GM10847 (cell line): Measurements from ENCODE around the gene ITGB5.

Source experiments
- POLR2A ChIP-seq: IDR thresholded peaks from 2 replicates; pipeline ENCODE4 v1.6.1; 2011; ENCODE audit not compliant: insufficient read length; ENCODE audit errors: extremely low read depth

Gene ITGB5

GRCh38 chr3:124854009-124854408 lies 33.2 kb downstream of the ITGB5 start:
- no peak for TF ChIP-seq POLR2A

DNA sequence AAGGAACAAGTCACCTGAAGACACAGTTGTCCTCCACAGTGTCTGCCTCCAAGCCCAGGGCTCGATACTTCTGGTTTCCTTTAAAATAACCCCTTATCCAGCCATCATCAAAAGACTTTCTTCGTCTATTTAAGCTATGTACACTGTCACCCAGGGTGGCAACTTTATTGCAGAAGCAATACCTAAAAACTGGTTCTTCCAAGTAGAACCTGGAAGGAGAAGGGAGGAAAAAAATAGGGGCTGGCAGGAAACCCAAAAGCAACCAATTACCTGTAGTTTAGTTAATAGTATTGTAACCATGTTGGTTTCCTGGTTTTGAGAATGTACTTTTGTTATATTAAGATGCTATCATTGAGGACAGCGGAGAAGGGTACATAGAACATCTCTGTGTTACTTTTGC lies 33.7 kb downstream of the ITGB5 start:
- no peak for TF ChIP-seq POLR2A

DNA sequence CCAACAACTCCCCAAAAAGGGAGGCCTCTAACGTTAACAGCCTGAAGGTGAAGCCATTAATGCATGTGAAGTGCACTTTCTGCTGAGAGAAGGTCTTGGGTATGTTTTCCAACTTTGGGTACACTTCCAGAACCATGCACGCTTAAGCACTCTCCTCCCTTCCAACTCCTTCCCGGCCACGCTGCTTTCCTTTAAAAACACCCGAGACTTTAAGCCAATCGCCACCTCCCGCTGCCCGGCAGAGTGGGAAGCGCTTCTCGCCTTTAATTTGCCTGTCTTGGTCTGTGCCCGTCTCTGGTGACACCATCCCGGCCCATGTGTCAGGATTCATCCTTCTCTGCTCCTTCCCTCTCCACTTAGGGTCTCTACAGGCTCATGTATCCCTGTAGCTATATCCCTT lies 35.3 kb downstream of the ITGB5 start:
- TF ChIP-seq POLR2A = no peak

- TF ChIP-seq POLR2A = no peak
Observed at GRCh38 chr3:124851136-124851535, 36.0 kb downstream of the ITGB5 start.

DNA sequence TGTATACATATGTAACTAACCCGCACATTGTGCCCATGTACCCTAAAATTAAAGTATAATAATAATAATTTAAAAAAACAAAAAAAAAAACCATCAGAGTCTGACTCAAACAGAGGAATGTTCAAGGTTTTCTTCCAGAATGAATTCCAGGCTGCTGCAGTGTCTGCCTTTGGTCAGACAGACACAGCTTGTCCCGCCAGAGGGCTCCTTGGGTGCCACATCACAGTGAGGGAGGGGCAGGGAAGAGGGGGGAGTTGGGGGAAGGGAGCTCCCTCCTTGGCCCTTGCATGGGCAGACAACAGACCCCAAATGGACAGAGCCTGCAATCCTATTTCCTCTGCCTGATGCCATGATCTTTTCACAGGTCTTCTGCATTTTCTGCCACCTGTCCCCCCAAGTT lies 36.5 kb downstream of the ITGB5 start:
- TF ChIP-seq POLR2A = no peak

- TF ChIP-seq POLR2A = no peak
Observed at GRCh38 chr3:124850212-124850611, 37.0 kb downstream of the ITGB5 start.

GRCh38 chr3:124848300-124848699 lies 38.9 kb downstream of the ITGB5 start:
- no peak for TF ChIP-seq POLR2A

DNA sequence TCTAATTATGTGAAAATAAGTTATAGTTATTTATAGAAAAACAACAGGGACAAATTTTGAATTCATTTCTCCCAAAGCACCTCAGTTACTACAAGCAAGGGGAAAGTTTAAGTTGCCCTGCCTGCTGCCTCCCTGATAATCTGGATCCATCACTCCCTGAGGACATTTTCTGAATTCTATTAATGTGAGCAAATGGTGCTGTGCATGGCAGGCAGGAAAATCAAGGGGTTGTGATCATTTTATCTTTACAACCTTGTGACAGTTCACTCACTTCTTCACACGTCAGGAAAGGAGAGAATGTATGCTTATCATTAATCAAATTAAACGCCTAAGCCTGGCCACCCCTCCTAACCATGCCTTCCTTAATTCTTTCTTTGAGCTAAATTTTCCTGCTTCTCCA lies 39.3 kb downstream of the ITGB5 start:
- no peak for TF ChIP-seq POLR2A

GRCh38 chr3:124847051-124847450 lies 40.1 kb downstream of the ITGB5 start:
- TF ChIP-seq POLR2A = no peak

- TF ChIP-seq POLR2A = no peak
Observed at GRCh38 chr3:124846189-124846588, 41.0 kb downstream of the ITGB5 start.

- TF ChIP-seq POLR2A = no peak
Observed at GRCh38 chr3:124845406-124845805, 41.8 kb downstream of the ITGB5 start.

DNA sequence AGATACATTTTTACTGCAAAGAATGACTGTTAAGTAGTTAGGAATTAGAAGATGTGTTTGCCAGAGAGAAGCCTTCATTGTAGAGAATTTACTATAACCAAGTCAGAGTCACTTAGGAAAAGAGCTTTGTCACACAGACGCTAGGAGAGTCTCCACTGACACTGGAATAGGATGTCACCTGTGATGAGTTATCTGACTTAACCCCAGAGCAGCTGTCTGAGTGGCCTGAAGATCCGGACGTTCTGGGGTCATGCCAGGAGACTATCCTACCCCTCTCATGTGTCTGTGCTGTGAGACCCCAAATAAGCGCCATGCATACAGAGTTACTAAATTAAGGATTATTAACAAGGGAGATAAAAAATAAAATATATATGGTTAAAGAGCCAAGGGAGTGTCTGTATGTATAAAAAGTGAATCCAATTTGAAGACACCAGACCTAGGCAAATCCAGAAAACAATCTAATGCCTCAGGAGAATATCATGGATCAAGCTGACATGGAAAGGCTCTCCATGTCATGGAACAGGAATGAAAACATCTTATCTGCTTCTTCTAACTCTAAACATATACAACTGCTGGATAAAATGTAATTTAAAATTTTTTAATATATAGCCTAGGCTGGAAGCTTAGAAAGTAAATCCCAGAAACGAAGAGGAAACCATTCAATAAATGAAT lies 43.5 kb downstream of the ITGB5 start:
- TF ChIP-seq POLR2A = no peak

GRCh38 chr3:124843047-124843446 lies 44.1 kb downstream of the ITGB5 start:
- no peak for TF ChIP-seq POLR2A

DNA sequence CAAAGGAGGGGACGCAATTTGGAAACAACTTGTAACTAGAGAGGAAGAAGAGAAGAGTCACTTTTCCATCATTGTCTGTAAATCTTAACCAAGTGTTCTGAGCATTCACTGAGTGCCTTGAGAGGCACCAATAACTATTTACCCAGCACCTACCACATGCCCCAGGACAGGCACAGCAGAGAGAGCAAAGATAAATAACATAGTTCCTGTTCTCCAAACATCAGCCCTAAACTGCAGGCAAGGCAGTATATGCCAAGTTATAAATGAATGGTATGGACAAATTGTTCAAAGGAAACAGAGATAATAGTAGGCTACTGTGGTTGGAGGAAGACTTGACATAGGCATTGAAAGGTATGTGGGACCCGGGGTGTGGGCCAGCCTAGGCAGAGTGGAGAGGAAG lies 45.6 kb downstream of the ITGB5 start:
- no peak for TF ChIP-seq POLR2A

- TF ChIP-seq POLR2A = no peak
Observed at GRCh38 chr3:124840331-124840730, 46.8 kb downstream of the ITGB5 start.

GRCh38 chr3:124839896-124840295 lies 47.3 kb downstream of the ITGB5 start:
- TF ChIP-seq POLR2A = no peak

- TF ChIP-seq POLR2A = no peak
Observed at GRCh38 chr3:124838963-124839362, 48.2 kb downstream of the ITGB5 start.
